ENCODE measurements around the gene C16orf92. TPM values are rescaled to one million over a fixed set of nuclear protein-coding genes. Genes with fewer than 3 reads are reported as not detected.

The C16orf92 gene
- total and polyA plus RNA-seq, 2 of the 8 experiments (the other 6 are each of a cell fraction or from before 2014, with no cell fraction given): not detected

- TF ChIP-seq HDAC2 (IDR thresholded peaks at IDR 0.05; ENCODE audit: borderline replicate concordance in 1 of 2, low read depth in 2 of 2, low read length in 2 of 2) (no peak), USF2 (IDR thresholded peaks at IDR 0.05; ENCODE audit: low read length) (no peak), CREB1 (IDR thresholded peaks at IDR 0.05) (no peak)
Observed at GRCh38 chr16:29988346-29989075, 34.5 kb upstream of the C16orf92 start (continued).

Measured in H1 (cell line).